ENCODE results near the gene OSBPL7.
A peak's percentile ranks its signal among the peaks of the same experiment; 100 is the strongest.

The OSBPL7 gene

DNA sequence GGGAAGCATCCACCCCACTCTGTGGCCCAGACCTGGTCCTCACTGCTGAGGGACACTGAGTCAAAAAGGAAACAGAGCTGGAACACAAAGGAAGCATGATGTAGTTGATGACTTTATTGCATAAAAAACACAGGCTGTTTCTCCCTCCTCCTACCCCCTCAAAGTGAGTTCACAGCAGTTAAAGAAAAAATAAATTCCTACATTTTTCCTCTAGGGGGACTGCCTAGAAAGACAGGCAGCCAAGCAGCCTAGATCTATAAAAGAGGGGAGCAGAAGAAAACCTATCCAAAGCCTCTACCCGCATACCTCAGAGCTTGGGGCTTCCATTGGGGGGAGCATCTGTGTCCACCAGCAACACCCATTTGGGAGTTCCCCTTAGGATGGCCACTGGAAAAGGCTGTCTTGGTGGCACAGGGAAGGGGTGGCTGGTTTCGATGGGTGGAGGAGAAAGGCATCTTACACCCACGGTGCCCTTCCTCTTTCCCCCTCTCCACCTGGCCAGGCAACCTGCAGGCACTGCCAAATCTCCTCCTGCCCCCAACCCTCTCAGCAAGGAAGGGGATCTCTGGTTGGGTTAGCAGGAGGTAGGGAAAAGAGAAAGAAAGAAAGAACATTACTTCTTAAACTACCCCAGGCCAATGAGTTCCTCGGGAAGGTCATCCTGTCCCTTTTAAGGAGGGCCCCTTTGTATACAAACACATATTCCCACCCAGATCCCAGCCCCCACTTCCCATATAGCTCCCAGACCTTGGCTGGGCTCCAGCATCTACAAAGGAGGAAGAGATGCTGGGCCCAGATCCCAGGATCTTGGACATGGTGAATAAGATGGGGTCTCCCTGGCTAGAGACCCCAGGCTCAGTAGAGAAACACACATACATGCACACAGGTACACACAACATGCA lies 23.5 kb upstream of the OSBPL7 start:
- Histone ChIP-seq H3K4me1 (ENCODE audit: low read length) (peaks cover 18% of the 10 kb centered on the region), H4K20me1 (ENCODE audit: insufficient read depth, low read length) (no peaks in the 10 kb centered on the region), H3K27me3 (replicated peaks; ENCODE audit: insufficient read depth, low read length) (peaks cover 56% of the 10 kb centered on the region), H3K9me2 (replicated peaks; ENCODE audit: insufficient read depth, low read length) (no peaks in the 10 kb centered on the region), H3K9me3 (replicated peaks; ENCODE audit: insufficient read depth, low read length) (no peaks in the 10 kb centered on the region), H3K9ac (ENCODE audit: low read length) (no peak overlapping the region), H3K36me3 (replicated peaks; ENCODE audit: insufficient read depth, low read length) (no peaks in the 10 kb centered on the region), H3K4me3 (ENCODE audit: low read length) (no peak overlapping the region), H3K79me2 (ENCODE audit: low read length) (0 out of 2 replicates have a peak, but pooled peaks cover 5% of the 10 kb centered on the region), H3K27ac (ENCODE audit: low read length) (no peak overlapping the region), H2AFZ (ENCODE audit: low read length) (no peak overlapping the region), H3K4me2 (ENCODE audit: low read depth, low read length) (no peak overlapping the region), H3F3A (ENCODE audit: insufficient read depth, low read length) (peaks cover 6% of the 10 kb centered on the region; the same call in 1 of the 2 replicates)
- no peak for DNase-seq
- TF ChIP-seq CTCF (IDR thresholded peaks at IDR 0.05; ENCODE audit: low read length) (peak; percentile 39), EZH2phosphoT487 (IDR thresholded peaks at IDR 0.05; ENCODE audit: low read length) (no peak)

DNA sequence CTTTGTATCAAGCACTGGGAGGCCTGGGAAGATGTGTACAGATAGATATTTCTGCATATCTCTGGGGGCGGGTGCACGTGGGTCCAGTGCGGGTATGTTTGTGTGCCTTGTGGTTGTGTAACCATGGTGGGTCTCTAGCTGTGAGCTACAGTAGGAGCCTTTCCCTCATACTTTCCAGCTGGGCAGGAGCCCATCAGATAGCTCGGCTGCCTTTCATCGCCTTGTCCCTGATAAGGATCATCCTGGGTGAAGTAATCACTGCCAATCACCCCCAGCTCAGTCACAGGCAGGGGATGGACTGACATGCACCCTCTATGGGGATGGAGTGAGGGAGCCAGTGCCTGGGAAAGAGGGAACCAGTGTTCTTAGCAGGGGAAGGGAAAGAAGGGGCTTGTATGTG lies 22.6 kb upstream of the OSBPL7 start:
- Histone ChIP-seq H3K4me2 (ENCODE audit: low read depth, low read length) (no peak overlapping the region), H3K4me3 (ENCODE audit: low read length) (no peak overlapping the region), H3K79me2 (ENCODE audit: low read length) (0 out of 2 replicates have a peak, but pooled peaks cover 5% of the 10 kb centered on the region), H4K20me1 (ENCODE audit: insufficient read depth, low read length) (no peaks in the 10 kb centered on the region), H3K9me3 (replicated peaks; ENCODE audit: insufficient read depth, low read length) (no peaks in the 10 kb centered on the region), H3K4me1 (ENCODE audit: low read length) (peaks cover 20% of the 10 kb centered on the region), H2AFZ (ENCODE audit: low read length) (no peak overlapping the region), H3K27ac (ENCODE audit: low read length) (no peak overlapping the region), H3K27me3 (replicated peaks; ENCODE audit: insufficient read depth, low read length) (peaks cover 47% of the 10 kb centered on the region), H3K36me3 (replicated peaks; ENCODE audit: insufficient read depth, low read length) (no peaks in the 10 kb centered on the region), H3K9ac (ENCODE audit: low read length) (no peak overlapping the region), H3K9me2 (replicated peaks; ENCODE audit: insufficient read depth, low read length) (no peaks in the 10 kb centered on the region), H3F3A (ENCODE audit: insufficient read depth, low read length) (peaks cover 6% of the 10 kb centered on the region; the same call in 1 of the 2 replicates)
- TF ChIP-seq CTCF (IDR thresholded peaks at IDR 0.05; ENCODE audit: low read length) (no peak), EZH2 (optimal IDR thresholded peaks at IDR 0.05; ENCODE audit: low read depth, low read length) (no peak), EZH2phosphoT487 (IDR thresholded peaks at IDR 0.05; ENCODE audit: low read length) (no peak)
- no peak for DNase-seq

DNA sequence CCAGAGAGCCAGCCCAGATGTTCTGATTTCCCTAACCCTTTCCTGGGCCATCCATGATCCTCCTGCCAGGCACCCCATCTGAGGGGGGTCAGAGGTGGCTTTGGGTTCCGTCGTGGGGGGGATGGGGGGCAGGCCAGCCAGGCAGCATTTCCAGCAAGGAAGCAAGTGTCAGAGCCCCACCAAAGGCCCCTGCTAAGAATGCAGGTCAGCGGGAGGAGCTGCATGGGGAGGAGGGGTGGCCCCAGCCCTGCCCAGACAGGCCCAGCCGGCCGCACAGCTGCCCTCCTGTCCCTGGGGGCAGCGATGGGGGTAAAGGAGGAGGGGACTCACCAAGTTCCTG lies 21.8 kb upstream of the OSBPL7 start:
- H3K4me1 ChIP-seq (ENCODE audit: low read length): peaks cover 20% of the 10 kb centered on the region
- no peaks in the 10 kb centered on the region for H3K36me3 ChIP-seq (replicated peaks; ENCODE audit: insufficient read depth, low read length)
- no peaks in the 10 kb centered on the region for H3K9me3 ChIP-seq (replicated peaks; ENCODE audit: insufficient read depth, low read length)
- no peak overlapping the region for H3K9ac ChIP-seq (ENCODE audit: low read length)
- H4K20me1 ChIP-seq (ENCODE audit: insufficient read depth, low read length): no peaks in the 10 kb centered on the region
- no peak for TF ChIP-seq EZH2phosphoT487 (IDR thresholded peaks at IDR 0.05; ENCODE audit: low read length)
- no peak for TF ChIP-seq CTCF (IDR thresholded peaks at IDR 0.05; ENCODE audit: low read length)
- no peak for TF ChIP-seq EZH2 (optimal IDR thresholded peaks at IDR 0.05; ENCODE audit: low read depth, low read length)
- no peak overlapping the region for H3K27ac ChIP-seq (ENCODE audit: low read length)
- H3K4me2 ChIP-seq (ENCODE audit: low read depth, low read length): no peak overlapping the region
- peaks cover 6% of the 10 kb centered on the region; the same call in 1 of the 2 replicates for H3F3A ChIP-seq (ENCODE audit: insufficient read depth, low read length)
- DNase-seq: no peak
- no peak overlapping the region for H3K4me3 ChIP-seq (ENCODE audit: low read length)
- no peaks in the 10 kb centered on the region for H3K9me2 ChIP-seq (replicated peaks; ENCODE audit: insufficient read depth, low read length)
- peaks cover 39% of the 10 kb centered on the region for H3K27me3 ChIP-seq (replicated peaks; ENCODE audit: insufficient read depth, low read length)
- 0 out of 2 replicates have a peak, but pooled peaks cover 5% of the 10 kb centered on the region for H3K79me2 ChIP-seq (ENCODE audit: low read length)
- H2AFZ ChIP-seq (ENCODE audit: low read length): no peak overlapping the region

Data from MM.1S (cell line).